ENCODE measurements around the gene NDUFB10. TPM values are rescaled to one million over a fixed set of nuclear protein-coding genes. Genes with fewer than 3 reads are reported as not detected.

The NDUFB10 gene
- 92.9 to 103 TPM (median 95.0 TPM) in 3 replicates for total RNA-seq

- Mint-ChIP-seq H3K4me1 (peaks cover 29% of the 10 kb centered on the region), H3K4me3 (peak within 1 kb of the TSS; percentile 94)
- TF ChIP-seq, protein P1, sequence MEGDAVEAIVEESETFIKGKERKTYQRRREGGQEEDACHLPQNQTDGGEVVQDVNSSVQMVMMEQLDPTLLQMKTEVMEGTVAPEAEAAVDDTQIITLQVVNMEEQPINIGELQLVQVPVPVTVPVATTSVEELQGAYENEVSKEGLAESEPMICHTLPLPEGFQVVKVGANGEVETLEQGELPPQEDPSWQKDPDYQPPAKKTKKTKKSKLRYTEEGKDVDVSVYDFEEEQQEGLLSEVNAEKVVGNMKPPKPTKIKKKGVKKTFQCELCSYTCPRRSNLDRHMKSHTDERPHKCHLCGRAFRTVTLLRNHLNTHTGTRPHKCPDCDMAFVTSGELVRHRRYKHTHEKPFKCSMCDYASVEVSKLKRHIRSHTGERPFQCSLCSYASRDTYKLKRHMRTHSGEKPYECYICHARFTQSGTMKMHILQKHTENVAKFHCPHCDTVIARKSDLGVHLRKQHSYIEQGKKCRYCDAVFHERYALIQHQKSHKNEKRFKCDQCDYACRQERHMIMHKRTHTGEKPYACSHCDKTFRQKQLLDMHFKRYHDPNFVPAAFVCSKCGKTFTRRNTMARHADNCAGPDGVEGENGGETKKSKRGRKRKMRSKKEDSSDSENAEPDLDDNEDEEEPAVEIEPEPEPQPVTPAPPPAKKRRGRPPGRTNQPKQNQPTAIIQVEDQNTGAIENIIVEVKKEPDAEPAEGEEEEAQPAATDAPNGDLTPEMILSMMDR (IDR thresholded peaks at IDR 0.05; ENCODE audit: unreplicated experiment) = no peak
Measured at GRCh38 chr16:1959269-1960039, at the start of gene NDUFB10. NDUFB10 (plus strand) TSS chr16:1959538; CDS start chr16:1959625, 87 bp downstream.

DNA sequence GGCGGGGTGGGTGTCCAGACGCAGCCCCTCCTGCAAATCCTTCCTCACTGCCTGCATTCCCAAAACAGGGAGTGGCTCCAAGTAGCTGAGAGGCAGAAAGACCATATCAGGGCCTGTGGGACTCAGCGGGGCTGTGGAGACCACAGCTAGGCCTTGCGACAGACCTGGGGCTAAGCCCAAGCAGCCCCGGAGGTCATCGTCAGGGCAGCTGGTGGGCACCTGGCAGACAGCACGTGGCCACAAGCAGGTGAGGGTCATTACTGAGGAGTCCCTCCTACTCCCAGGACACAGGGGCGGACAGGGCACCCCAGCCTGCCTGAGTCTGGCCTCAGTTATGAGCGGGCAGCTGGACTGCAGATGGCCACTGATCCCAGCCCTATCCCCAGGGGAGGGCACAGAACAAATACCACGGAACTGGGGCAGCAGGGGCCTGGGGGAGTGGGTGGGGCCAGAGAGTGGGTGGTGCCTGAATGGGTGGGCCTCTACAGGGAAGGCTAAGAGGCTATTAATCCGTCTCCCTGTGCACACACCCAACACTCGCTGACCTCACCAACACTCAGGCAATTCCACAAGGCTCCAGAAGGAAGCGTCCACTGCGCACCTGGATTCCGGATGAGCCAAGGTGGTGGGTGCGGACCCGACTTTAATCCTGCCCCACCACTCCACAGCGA is 49.6 kb upstream of the NDUFB10 start:
- Mint-ChIP-seq H3K36me3 (no peaks in the 10 kb centered on the region), H3K27me3 (ENCODE audit: low read depth) (peaks cover 21% of the 10 kb centered on the region), H3K4me1 (no peaks in the 10 kb centered on the region), H3K27ac (no peak overlapping the region), H3K9me3 (no peaks in the 10 kb centered on the region), H3K4me3 (no peak overlapping the region)
- no peak for DNase-seq (ENCODE audit: low spot score in 2 of 2, unreplicated experiment in 2 of 2)
- TF ChIP-seq, protein P1 (IDR thresholded peaks at IDR 0.05; ENCODE audit: unreplicated experiment) = no peak

More at GRCh38 chr16:1959269-1960039, at the start of gene NDUFB10:
- H3K36me3 Mint-ChIP-seq = peaks cover 6% of the 10 kb centered on the region
- peak; percentile 87 to 94 for DNase-seq (ENCODE audit: low spot score in 2 of 2, unreplicated experiment in 2 of 2)
- H3K9me3 Mint-ChIP-seq = no peaks in the 10 kb centered on the region
- no peaks in the 10 kb centered on the region for H3K27me3 Mint-ChIP-seq (ENCODE audit: low read depth)
- H3K27ac Mint-ChIP-seq = peak within 1 kb of the TSS; percentile 92

DNA sequence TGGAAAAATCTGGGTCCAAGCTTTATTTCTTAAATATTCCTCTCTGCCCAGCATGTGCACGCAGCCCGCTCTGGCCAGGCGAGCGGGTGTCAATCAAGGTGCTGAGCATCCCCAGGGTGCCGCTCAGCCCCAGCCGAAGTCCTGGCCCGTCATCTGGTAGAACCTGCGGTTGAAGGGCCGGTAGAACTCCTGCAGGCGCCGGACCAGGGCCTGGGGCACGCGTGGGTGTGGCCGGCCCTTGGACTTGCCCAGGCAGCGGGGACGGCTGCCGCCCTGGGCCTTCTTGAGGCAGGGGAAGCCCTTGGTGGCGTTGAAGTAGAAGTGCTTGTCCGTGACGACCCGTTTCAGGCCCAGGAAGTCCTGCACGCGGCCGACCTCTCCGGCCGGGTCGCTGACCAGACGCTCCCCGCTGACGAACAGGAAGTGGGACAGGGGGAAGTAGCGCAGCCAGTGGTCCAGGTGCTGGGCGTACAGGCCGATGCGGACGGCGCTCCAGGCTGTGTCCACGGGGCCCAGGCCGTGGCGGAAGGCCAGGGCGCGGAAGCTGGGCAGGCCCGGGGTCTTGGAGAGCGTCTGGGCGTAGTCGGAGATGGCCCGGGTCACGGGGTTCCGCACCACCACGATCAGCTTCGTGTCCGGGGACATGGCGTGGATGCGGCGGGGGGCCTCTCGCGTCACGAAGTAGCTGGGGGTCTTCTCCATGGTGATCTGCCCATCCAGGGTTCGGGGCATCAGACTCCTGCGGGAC is 47.7 kb upstream of the NDUFB10 start:
- no peak overlapping the region for H3K27ac Mint-ChIP-seq
- peaks cover 36% of the 10 kb centered on the region for H3K27me3 Mint-ChIP-seq (ENCODE audit: low read depth)
- H3K9me3 Mint-ChIP-seq = no peaks in the 10 kb centered on the region
- H3K36me3 Mint-ChIP-seq = no peaks in the 10 kb centered on the region
- H3K4me3 Mint-ChIP-seq = no peak overlapping the region
- peaks cover 2% of the 10 kb centered on the region for H3K4me1 Mint-ChIP-seq
- DNase-seq (ENCODE audit: low spot score in 2 of 2, unreplicated experiment in 2 of 2) = no peak
- TF ChIP-seq, protein P1 (IDR thresholded peaks at IDR 0.05; ENCODE audit: unreplicated experiment) = no peak

- H3K4me3 Mint-ChIP-seq = no peak overlapping the region
- TF ChIP-seq, protein P1 (IDR thresholded peaks at IDR 0.05; ENCODE audit: unreplicated experiment) = no peak
- DNase-seq (ENCODE audit: low spot score in 2 of 2, unreplicated experiment in 2 of 2) = no peak
- H3K36me3 Mint-ChIP-seq = no peaks in the 10 kb centered on the region
- no peak overlapping the region for H3K27ac Mint-ChIP-seq
- H3K9me3 Mint-ChIP-seq = no peaks in the 10 kb centered on the region
- peaks cover 39% of the 10 kb centered on the region for H3K27me3 Mint-ChIP-seq (ENCODE audit: low read depth)
- peaks cover 2% of the 10 kb centered on the region for H3K4me1 Mint-ChIP-seq
Measured at GRCh38 chr16:1912215-1912543, 47.2 kb upstream of the NDUFB10 start.

GRCh38 chr16:1913327-1914083 is 45.8 kb upstream of the NDUFB10 start:
- TF ChIP-seq, protein P1 (IDR thresholded peaks at IDR 0.05; ENCODE audit: unreplicated experiment) = no peak
- H3K27ac Mint-ChIP-seq = no peak overlapping the region
- peaks cover 2% of the 10 kb centered on the region for H3K4me1 Mint-ChIP-seq
- H3K27me3 Mint-ChIP-seq (ENCODE audit: low read depth) = peaks cover 46% of the 10 kb centered on the region
- no peaks in the 10 kb centered on the region for H3K9me3 Mint-ChIP-seq
- DNase-seq (ENCODE audit: low spot score in 2 of 2, unreplicated experiment in 2 of 2) = no peak
- H3K36me3 Mint-ChIP-seq = no peaks in the 10 kb centered on the region
- H3K4me3 Mint-ChIP-seq = no peak overlapping the region
